C4-2B (cell line): Measurements from ENCODE around the gene VASN.
"Not testable (repeated sequence)": the region's sequence is repeated elsewhere in the genome, so short reads cannot be mapped to it uniquely, and the experiment has no call there.

Source experiments
- H3K27ac ChIP-seq: fragments of 450-650 bp; 2 replicates; pipeline ENCODE4 v1.5.1; 2017
- ZFX ChIP-seq: fragments of 450-650 bp; IDR thresholded peaks from 2 replicates; pipeline ENCODE4 v1.6.1; 2017
- TF ChIP-seq, protein P1 (sequence below): fragments of 450-650 bp; conservative IDR thresholded peaks from 2 replicates; pipeline ENCODE4 v1.5.1; 2017; ENCODE audit warnings: mild to moderate bottlenecking

The VASN gene

DNA sequence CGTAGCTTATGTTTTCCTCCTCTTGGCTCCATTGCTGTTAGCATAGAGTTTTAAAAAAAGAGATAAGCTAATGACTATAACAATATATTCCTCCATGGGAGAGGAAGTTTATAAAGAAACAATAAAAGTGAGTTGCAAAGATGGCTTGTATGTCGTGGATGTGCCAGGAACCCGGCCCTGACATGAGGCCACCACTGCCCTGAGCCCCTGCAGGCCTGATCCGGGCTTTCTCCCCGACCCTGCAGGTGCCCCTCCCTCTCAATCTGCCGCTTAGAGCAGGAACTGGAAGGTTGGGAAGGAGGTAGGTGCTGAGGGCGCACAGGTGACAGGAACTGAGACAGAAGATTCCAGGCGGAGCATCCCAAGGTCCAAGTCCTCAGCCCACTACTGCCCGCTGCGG lies 32.2 kb upstream of the VASN start:
- TF ChIP-seq ZFX, result no peak
- TF ChIP-seq, protein P1, sequence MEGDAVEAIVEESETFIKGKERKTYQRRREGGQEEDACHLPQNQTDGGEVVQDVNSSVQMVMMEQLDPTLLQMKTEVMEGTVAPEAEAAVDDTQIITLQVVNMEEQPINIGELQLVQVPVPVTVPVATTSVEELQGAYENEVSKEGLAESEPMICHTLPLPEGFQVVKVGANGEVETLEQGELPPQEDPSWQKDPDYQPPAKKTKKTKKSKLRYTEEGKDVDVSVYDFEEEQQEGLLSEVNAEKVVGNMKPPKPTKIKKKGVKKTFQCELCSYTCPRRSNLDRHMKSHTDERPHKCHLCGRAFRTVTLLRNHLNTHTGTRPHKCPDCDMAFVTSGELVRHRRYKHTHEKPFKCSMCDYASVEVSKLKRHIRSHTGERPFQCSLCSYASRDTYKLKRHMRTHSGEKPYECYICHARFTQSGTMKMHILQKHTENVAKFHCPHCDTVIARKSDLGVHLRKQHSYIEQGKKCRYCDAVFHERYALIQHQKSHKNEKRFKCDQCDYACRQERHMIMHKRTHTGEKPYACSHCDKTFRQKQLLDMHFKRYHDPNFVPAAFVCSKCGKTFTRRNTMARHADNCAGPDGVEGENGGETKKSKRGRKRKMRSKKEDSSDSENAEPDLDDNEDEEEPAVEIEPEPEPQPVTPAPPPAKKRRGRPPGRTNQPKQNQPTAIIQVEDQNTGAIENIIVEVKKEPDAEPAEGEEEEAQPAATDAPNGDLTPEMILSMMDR, result no peak
- H3K27ac ChIP-seq, result no peak overlapping the region

DNA sequence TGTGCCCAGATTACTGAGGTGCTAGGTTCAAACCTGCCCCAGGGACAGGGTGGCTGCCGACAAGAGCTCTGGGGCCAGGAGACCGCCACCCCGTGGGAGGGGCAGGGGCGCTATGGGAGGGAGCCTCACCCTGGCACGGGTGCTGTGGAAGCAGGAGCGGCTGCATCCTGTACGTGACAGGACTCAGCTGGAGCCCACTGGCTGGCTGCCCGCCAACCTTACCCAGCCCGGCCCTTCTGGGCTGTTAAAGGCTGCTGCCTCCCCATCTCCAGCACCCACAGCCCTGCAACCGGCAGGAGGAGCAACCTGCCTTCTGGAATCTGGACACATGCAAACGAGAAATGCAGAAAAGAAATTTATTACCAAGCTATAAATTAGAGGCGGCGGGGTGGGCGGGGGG lies 31.7 kb upstream of the VASN start:
- TF ChIP-seq, protein P1, result no peak
- no peak for TF ChIP-seq ZFX

DNA sequence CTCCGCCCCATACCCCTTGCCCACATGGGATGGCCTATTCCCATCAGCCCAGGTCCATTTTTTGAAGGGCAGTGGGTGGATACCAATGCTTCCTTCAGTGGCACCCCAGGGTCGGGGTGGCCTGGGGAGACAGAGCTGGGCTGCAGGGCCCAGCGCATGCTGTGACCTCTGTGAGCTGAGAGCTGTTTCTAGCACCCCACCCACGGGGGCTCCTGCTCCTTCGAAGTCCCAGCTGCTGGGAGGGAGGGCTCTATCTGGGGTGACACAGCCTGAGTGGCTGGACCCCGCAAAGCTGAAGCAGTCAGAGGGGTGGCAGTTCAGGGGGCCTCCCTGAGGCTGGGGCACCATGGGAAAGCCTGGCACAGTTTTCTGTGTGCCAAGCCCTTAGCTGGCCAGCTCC lies 31.2 kb upstream of the VASN start:
- TF ChIP-seq, protein P1, result no peak
- no peak for TF ChIP-seq ZFX
- H3K27ac ChIP-seq, result no peak overlapping the region

More for the DNA sequence above, 31.7 kb upstream of the VASN start:
- no peak overlapping the region for H3K27ac ChIP-seq

DNA sequence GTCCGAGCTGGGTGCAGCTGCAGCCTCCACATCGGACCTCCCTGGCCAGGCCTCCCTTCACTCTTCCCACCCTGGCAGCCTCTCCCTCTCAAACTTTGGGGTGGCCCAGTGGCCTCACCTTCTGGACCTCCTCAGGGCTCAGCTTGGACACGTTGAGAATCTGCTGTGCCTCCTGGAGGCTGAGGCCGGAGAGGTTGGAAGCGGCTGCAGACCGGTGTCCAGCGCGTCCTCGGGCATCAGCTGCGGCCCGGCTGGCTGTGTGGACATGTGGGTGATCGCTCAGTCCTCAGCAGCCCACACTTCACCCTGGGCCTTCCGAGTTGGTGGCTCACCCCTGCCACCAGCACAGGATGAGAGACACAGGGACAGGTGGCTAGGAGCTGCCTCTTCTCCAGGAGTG lies 30.4 kb upstream of the VASN start:
- TF ChIP-seq, protein P1, result no peak
- TF ChIP-seq ZFX, result no peak

DNA sequence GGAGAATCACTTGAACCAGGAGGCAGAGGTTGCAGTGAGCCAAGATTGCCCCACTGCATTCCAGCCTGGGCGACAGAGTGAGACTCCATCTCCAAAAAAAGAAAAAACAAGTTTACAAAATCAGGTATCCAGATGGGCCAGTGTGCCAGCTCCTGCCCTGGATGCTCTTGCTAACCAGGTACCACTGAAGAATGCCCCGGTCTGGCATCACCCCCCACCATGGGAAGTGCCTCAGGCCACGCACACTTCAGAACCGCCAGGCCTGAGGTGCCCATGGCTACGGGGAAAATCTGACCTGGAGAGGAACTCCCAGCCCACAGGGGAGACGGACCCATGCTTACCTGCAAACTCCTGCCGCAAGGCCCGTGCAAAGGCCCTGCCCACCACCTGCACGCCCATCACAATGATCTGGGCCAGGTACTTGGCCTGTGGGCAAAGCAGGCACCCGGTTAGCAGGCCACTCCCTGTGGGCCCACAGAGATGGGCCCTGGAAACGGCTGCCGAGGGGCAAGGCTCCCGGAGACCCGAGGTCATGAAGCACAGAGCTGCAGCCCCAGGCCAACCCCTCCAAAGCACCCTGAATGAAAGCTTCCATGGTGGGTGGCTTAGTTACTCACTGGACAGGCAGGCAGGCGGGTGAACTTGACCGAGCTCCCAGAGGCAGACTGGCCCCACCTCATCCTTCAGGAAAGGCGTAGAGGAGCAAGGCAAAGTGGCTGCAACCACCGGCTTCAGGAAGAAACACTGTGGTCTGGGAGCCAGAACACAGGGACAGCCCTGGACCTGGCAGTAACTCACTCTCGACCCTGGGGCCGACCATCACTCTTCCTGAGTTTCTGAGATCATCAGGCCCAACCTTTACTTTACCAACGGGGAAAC lies 28.5 kb upstream of the VASN start:
- TF ChIP-seq, protein P1, result no peak
- no peak for TF ChIP-seq ZFX
- no peak overlapping the region for H3K27ac ChIP-seq

More for the DNA sequence above, 30.4 kb upstream of the VASN start:
- no peak overlapping the region for H3K27ac ChIP-seq

DNA sequence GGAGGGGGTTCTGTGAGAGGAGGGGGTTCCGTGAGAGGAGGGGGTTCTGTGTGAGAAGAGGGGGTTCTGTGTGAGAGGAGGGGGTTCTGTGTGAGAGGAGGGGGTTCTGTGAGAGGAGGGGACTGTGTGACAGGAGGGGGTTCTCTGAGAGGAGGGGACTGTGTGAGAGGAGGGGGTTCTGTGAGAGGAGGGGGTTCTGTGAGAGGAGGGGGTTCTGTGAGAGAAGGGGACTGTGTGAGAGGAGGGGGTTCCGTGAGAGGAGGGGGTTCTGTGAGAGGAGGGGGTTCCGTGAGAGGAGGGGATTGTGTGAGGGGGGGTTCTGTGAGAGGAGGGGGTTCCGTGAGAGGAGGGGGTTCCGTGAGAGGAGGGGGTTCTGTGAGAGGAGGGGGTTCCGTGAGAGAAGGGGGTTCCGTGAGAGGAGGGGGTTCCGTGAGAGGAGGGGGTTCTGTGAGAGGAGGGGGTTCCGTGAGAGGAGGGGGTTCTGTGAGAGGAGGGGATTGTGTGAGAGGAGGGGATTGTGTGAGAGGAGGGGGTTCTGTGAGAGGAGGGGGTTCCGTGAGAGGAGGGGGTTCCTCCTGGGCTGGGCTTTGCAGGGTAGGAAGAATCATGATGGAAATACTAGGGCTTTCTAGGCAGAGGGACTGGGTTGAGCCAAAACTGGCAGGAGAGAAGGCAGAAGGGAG lies 27.2 kb upstream of the VASN start:
- not testable (repeated sequence) for H3K27ac ChIP-seq

DNA sequence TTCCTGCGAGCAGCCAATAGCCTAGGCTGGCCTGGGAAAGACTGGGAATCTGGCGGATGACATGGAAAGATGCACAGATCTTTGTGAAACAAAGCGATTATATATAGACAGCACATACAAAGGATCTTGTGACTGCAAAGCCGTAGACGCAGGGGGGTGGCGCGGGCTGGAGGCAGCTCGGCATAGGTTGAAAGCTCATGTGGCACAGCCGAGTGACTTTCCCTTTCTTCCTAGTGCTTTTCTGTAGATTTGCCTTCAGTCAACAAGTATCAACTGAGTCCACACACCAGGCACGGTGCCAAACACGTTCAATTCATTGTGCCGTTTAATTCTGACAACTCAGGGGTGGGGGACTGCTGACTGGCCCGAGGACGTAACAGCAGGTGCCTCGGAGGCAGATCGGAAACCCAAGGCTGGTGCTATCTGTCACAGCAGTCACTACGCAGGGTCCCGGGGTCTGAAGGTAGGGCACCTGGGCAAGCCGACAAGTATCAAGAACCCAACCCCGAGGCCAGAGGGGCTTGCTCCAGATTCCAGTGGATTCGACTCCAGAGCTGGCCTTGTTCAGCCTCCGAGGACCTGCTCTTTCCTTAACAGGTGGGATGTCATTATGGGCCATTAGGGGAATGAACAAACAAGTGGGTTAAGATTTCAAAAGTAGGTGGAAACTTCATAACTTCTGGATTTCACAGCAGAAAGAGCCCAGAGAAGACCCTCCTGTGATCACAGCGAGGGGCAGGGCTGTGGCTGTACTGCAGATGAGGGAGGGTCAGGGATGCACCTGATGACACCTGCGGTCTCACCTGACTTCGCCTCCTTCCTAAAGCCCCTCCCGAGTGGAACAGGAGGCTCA lies 26.4 kb upstream of the VASN start:
- no peak overlapping the region for H3K27ac ChIP-seq
- TF ChIP-seq ZFX, result no peak
- TF ChIP-seq, protein P1, result no peak
